ENCODE data around the gene RFC4.

- TF ChIP-seq CTCF (IDR thresholded peaks at IDR 0.05): no peak
- no peak; the same call in 1 of the 2 replicates for TF ChIP-seq POLR2AphosphoS5 (IDR thresholded peaks at IDR 0.05; ENCODE audit: low read depth, low read length)
- no peak for TF ChIP-seq TCF7L2 (IDR thresholded peaks at IDR 0.05; ENCODE audit: low read depth, low read length)
- TF ChIP-seq REST (IDR thresholded peaks at IDR 0.05; ENCODE audit: insufficient read depth in 1 of 2, low read depth in 2 of 2, low read length in 1 of 2): no peak
Measured at GRCh38 chr3:186785495-186786018, 20.7 kb downstream of the RFC4 start.

Measured in Panc1 (cell line).